Measurements from ENCODE around the gene DTYMK.

DTYMK gene

DNA sequence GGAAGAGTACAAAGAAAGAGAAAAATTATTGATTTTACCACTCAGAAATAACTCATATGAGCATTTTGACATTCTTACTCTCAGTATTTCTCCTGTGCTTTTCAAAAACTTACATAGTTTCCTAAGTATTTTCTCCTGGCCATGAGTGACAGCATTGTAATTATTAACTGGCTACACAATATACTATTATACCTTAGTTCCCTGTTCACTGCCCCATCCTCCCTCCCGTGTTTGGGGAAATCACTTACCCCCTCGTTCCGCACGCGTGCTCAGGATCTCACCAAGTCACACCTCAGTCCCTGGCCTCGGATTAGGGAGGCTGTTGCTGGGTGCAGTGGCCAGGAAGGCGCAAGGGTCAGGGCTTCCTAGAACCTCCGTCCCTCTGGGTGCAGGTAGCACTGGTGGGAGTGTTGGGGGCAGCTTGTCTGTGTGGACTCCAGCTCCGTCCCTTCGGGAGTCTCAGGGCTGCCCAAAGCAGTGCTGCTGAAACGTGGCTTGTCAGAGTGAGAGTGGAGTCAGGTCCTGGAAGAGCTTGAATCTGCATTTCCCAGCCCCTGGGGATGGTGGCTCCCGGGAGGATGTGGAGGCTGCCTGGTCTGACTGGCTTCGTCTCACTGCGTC is 25.9 kb downstream of the DTYMK start:
- ChIA-PET POLR2A (no interaction called here), CTCF (no interaction called here)
- TF ChIP-seq, protein P1, sequence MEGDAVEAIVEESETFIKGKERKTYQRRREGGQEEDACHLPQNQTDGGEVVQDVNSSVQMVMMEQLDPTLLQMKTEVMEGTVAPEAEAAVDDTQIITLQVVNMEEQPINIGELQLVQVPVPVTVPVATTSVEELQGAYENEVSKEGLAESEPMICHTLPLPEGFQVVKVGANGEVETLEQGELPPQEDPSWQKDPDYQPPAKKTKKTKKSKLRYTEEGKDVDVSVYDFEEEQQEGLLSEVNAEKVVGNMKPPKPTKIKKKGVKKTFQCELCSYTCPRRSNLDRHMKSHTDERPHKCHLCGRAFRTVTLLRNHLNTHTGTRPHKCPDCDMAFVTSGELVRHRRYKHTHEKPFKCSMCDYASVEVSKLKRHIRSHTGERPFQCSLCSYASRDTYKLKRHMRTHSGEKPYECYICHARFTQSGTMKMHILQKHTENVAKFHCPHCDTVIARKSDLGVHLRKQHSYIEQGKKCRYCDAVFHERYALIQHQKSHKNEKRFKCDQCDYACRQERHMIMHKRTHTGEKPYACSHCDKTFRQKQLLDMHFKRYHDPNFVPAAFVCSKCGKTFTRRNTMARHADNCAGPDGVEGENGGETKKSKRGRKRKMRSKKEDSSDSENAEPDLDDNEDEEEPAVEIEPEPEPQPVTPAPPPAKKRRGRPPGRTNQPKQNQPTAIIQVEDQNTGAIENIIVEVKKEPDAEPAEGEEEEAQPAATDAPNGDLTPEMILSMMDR (IDR thresholded peaks at IDR 0.05; ENCODE audit: control extremely low read depth, extremely low read depth, low read depth, missing control alignments), result no peak

DNA sequence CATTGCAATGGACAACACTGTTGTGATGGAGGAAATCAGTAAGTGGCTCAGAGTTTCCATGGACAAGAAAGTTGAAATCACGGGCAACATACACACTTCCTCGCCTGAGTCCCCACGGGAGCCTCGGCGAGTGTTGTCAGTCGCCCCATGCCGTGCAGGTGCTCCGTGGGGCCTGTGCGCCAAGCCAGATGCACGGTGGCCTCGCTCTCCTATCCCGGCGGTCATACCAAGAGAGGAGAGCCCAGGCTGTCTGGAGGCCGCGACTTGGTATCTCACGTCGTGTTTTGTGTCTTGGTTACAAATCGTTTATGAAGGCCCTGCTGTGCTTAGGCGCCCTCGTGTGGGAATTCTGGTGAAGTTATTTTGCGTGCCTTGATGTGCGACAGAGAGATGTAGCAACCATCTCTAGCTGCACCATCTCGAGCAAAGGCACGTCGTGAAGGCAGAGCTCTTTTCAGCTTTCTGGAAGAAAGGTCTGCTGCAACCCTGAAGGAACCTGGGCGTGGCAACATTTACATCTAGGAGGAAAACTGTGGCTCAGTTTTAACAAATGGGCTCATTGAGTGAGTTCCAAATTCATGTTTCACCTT is 27.4 kb downstream of the DTYMK start:
- ChIA-PET POLR2A (no interaction called here), CTCF (interaction anchor here (0.7 to 1.6 kb wide), 6 partner anchors 10 to 581 kb away, joined by 3 to 5 read pairs (median 3); partner anchors contain the start of gene DTYMK)
- TF ChIP-seq, protein P1 (IDR thresholded peaks at IDR 0.05; ENCODE audit: control extremely low read depth, extremely low read depth, low read depth, missing control alignments), result peak; percentile 50
- DNase-seq (ENCODE audit: extremely low spot score), result no peak

More for the DNA sequence above, 25.9 kb downstream of the DTYMK start:
- no peak for DNase-seq (ENCODE audit: extremely low spot score)

DNA sequence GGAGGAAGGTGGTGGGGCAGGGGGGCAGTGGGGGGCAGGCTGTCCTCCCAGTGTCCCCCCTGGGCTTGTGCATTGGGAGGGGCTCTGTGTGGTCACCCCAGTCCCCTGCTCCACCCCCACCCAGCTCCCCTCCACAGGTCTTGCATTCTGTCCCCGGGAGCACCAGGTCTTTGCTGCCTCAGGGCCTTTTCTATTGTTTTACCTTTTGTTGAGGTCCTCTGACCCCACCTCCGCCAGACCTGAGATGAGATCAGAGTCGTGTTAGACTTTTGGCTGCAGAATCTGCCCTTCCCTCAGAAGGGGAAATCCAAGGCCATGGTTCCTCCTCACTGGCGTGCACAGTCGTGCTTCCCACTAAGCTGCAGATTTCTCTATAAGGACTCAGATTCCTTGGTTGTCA is 28.3 kb downstream of the DTYMK start:
- TF ChIP-seq, protein P1 (IDR thresholded peaks at IDR 0.05; ENCODE audit: control extremely low read depth, extremely low read depth, low read depth, missing control alignments), result no peak
- CTCF ChIA-PET, result interaction anchor here (0.7 to 1.6 kb wide), 4 partner anchors 9 to 580 kb away, joined by 3 to 5 read pairs (median 3); no protein-coding TSS in a partner anchor
- DNase-seq (ENCODE audit: extremely low spot score), result no peak
- POLR2A ChIA-PET, result no interaction called here

DNA sequence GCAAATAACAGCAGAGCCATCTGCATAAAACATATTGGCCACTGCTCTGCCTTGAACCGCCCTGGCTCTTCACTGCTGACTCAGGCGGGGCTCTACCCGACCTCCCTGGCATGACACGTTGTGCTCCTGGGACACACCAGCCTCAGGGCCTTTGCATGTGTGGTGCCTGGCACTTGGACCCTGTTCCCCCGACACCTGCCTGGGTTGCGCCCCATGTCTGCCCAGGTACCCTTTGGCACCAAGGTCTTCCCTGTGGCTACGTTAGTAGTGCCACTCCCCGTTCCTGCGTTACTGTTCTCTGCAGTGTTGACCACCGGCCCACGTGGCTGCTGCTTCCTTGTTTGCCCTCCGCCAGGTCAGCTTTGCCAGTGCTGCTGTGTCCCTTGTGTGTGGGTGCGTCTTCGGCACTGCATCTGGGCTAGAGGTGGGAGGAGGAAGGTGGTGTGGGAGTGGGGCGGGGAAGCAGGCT is 28.8 kb downstream of the DTYMK start:
- POLR2A ChIA-PET, result no interaction called here
- CTCF ChIA-PET, result interaction anchor here (1.2 kb wide), 1 partner anchor 8 kb away, joined by 3 read pairs; no protein-coding TSS in a partner anchor

DNA sequence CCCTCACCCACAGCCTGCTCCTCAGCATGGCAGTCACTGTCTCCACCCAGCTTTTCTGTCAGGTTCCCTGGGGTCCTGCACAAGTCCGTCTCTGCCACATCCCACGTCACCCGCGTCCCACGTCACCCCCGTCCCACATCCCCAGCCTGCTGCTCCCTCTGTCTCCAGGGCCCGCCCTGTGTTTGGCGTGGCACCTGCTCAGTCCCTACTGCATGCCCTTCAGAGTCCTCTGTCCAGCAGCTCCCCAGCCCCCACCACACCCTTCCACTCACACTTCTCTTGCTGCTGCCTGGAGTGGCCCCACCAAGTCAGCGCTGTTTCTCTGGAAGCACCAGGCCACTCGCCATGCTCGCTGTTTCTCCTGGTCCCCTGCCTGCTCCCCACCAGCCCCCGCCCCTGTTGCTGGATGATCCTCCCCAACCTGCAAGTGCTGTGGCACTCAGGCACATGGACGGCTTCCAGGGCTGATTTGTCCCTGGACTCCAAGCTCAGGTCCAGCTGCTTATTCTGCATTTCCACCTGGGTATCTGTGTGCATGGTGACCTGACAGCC is 30.3 kb downstream of the DTYMK start:
- ChIA-PET CTCF (no interaction called here), POLR2A (no interaction called here)
- DNase-seq (ENCODE audit: extremely low spot score), result no peak
- TF ChIP-seq, protein P1 (IDR thresholded peaks at IDR 0.05; ENCODE audit: control extremely low read depth, extremely low read depth, low read depth, missing control alignments), result no peak

More for the DNA sequence above, 28.8 kb downstream of the DTYMK start:
- no peak for DNase-seq (ENCODE audit: extremely low spot score)
- TF ChIP-seq, protein P1 (IDR thresholded peaks at IDR 0.05; ENCODE audit: control extremely low read depth, extremely low read depth, low read depth, missing control alignments), result no peak

DNA sequence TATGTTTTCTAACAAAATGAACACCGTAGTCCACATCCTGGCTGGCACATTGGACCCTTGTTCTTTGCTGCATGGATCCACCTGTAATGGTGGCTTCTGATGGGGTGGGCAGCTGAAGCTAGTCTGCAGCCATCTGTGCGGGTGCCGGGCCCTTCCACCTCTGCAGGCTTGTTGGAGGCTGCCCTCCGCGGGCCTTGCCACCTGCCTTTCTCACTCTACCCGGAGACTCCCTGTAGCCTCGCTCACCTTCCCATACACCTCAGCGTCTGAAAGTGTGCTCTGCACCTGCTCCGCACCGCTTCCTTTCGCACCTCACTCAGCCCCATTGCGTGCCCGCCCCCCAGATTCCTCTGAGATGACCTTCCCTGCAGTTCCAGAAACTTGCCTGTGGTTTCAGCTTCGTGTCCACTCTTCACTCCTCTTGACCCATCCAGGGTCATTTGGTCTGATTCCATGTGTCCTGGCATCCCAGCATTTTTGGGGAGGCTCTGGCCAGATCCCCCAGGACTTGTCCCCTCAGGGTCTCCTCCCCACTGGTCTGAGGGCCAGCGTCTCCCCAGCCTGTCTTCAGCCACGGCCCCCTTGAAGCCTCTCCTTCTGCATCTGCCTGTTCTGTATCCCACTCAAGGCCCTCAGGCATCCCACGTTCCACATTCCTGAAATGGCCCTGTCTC is 31.0 kb downstream of the DTYMK start:
- DNase-seq (ENCODE audit: extremely low spot score), result no peak
- TF ChIP-seq, protein P1 (IDR thresholded peaks at IDR 0.05; ENCODE audit: control extremely low read depth, extremely low read depth, low read depth, missing control alignments), result no peak
- ChIA-PET POLR2A (no interaction called here), CTCF (no interaction called here)
